Type B pancreatic cell (in vitro differentiated cells): ENCODE data around the gene DUOXA2. TPM values are rescaled to one million over a fixed set of nuclear protein-coding genes. Genes with fewer than 3 reads are reported as not detected.

Experiments used
- DNase-seq: peaks from one replicate; pipeline ENCODE4 v3.0.0; 2021; ENCODE audit warnings: mixed read lengths; ENCODE audit not compliant: unreplicated experiment; ENCODE audit errors: extremely low spot score
- H3K27ac Mint-ChIP-seq: 2 replicates; pipeline ENCODE4 v1.8.0; 2021; ENCODE audit warnings: mild to moderate bottlenecking, mixed read lengths
- H3K27me3 Mint-ChIP-seq: 2 replicates; pipeline ENCODE4 v1.8.0; 2021; ENCODE audit warnings: mixed read lengths
- H3K36me3 Mint-ChIP-seq: 2 replicates; pipeline ENCODE4 v1.8.0; 2021; ENCODE audit warnings: mixed read lengths
- H3K4me1 Mint-ChIP-seq: one replicate; pipeline ENCODE4 v1.8.0; 2021; ENCODE audit warnings: mixed read lengths; ENCODE audit not compliant: unreplicated experiment
- H3K4me3 Mint-ChIP-seq: 2 replicates; pipeline ENCODE4 v1.8.0; 2021; ENCODE audit warnings: mild to moderate bottlenecking, mixed read lengths
- H3K9me3 Mint-ChIP-seq: 2 replicates; pipeline ENCODE4 v1.8.0; 2021; ENCODE audit warnings: mixed read lengths
- total RNA-seq: library from RNA; stranded (reverse); gene quantifications from 2 replicates; pipeline ENCODE4 v1.2.1, GENCODE V29; 2021; ENCODE audit warnings: low replicate concordance
- TF ChIP-seq, protein P1 (sequence below): fragments of 200-600 bp; sonication (generic); conservative IDR thresholded peaks from 2 replicates; pipeline ENCODE4 v1.5.0; 2021; ENCODE audit warnings: antibody characterized with exemption, mild to moderate bottlenecking

DUOXA2 gene
- total RNA-seq, 1 donor from 2014 or later, result 0.17 TPM

DNA sequence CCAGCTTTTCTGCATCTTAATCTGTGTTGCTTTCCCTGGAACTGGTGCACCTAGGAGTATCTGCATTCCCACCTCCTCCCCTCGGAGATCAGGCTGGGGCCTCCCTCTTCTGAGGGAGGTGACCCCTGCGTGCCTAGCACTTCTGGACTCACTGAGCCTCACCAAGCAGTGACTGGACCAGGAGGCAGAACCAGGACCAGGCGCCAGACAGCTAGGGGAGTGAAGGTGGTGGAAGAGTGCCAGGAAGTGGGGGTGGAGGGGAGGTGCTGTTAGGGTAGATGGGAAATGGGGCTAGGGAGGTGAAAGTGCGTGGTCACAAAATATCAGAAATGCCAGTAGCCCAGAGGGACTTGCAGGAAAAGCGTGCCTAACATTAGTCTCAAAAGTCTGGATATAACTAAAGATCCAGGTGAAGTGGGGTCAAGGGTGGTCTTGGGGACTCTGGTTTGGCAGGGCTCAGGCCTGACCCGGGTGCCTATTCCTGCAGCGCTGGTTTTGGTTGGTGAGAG is 1.2 kb downstream of the DUOXA2 start:
- Mint-ChIP-seq H3K4me1 (peaks cover 7% of the 10 kb centered on the region), H3K36me3 (peaks cover 3% of the 10 kb centered on the region), H3K9me3 (peaks cover 6% of the 10 kb centered on the region), H3K27ac (no peak overlapping the region), H3K4me3 (no peak overlapping the region), H3K27me3 (peaks cover 67% of the 10 kb centered on the region)
- no peak for DNase-seq
- TF ChIP-seq, protein P1, sequence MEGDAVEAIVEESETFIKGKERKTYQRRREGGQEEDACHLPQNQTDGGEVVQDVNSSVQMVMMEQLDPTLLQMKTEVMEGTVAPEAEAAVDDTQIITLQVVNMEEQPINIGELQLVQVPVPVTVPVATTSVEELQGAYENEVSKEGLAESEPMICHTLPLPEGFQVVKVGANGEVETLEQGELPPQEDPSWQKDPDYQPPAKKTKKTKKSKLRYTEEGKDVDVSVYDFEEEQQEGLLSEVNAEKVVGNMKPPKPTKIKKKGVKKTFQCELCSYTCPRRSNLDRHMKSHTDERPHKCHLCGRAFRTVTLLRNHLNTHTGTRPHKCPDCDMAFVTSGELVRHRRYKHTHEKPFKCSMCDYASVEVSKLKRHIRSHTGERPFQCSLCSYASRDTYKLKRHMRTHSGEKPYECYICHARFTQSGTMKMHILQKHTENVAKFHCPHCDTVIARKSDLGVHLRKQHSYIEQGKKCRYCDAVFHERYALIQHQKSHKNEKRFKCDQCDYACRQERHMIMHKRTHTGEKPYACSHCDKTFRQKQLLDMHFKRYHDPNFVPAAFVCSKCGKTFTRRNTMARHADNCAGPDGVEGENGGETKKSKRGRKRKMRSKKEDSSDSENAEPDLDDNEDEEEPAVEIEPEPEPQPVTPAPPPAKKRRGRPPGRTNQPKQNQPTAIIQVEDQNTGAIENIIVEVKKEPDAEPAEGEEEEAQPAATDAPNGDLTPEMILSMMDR, result no peak

DNA sequence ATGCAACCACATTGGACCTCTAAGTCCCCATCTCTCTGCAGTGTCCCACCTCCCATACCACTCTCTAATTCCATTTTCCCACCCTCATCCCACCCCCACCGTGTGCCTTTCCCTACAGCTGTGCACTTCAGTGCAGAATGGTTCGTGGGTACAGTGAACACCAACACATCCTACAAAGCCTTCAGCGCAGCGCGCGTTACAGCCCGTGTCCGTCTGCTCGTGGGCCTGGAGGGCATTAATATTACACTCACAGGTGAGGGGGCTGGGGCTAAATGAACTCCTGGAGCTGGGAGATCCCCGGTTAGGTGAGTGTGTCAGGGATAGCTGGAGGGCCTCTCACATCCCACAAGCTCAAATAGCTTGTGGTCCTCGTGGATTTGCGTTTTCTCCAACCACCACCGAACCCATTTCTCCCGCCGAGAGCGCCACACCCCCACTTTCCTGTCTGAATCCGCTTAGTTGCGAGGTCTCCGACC is 1.9 kb downstream of the DUOXA2 start:
- H3K9me3 Mint-ChIP-seq, result peaks cover 6% of the 10 kb centered on the region
- H3K4me1 Mint-ChIP-seq, result peaks cover 7% of the 10 kb centered on the region
- H3K27ac Mint-ChIP-seq, result no peak overlapping the region
- H3K4me3 Mint-ChIP-seq, result no peak overlapping the region
- TF ChIP-seq, protein P1, result no peak
- peaks cover 3% of the 10 kb centered on the region for H3K36me3 Mint-ChIP-seq
- no peak for DNase-seq
- peaks cover 67% of the 10 kb centered on the region for H3K27me3 Mint-ChIP-seq

DNA sequence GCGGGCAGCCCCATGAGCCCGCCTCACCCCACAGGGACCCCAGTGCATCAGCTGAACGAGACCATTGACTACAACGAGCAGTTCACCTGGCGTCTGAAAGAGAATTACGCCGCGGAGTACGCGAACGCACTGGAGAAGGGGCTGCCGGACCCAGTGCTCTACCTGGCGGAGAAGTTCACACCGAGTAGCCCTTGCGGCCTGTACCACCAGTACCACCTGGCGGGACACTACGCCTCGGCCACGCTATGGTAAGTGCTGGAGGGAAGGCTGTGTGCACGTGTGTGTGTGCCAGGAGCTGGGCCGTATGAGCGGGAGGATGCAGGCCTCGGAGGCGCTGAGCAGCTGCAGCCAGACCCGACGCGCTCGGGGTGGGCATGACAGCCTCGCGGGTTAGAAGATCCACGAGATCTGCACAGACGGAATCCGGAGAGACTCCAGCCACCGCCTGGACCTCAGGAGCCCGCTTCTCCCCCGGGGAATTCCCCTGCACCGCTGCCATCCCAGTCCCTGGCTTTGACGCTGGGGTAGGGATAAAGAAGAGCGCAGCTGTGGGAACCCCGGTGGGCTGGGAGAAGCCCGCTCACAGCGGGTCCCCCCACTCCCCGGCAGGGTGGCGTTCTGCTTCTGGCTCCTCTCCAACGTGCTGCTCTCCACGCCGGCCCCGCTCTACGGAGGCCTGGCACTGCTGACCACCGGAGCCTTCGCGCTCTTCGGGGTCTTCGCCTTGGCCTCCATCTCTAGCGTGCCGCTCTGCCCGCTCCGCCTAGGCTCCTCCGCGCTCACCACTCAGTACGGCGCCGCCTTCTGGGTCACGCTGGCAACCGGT is 2.6 kb downstream of the DUOXA2 start:
- H3K9me3 Mint-ChIP-seq, result peaks cover 6% of the 10 kb centered on the region
- H3K4me3 Mint-ChIP-seq, result no peak overlapping the region
- TF ChIP-seq, protein P1, result no peak
- H3K4me1 Mint-ChIP-seq, result peaks cover 8% of the 10 kb centered on the region
- no peak for DNase-seq
- peaks cover 3% of the 10 kb centered on the region for H3K36me3 Mint-ChIP-seq
- no peak overlapping the region for H3K27ac Mint-ChIP-seq
- peaks cover 68% of the 10 kb centered on the region for H3K27me3 Mint-ChIP-seq

DNA sequence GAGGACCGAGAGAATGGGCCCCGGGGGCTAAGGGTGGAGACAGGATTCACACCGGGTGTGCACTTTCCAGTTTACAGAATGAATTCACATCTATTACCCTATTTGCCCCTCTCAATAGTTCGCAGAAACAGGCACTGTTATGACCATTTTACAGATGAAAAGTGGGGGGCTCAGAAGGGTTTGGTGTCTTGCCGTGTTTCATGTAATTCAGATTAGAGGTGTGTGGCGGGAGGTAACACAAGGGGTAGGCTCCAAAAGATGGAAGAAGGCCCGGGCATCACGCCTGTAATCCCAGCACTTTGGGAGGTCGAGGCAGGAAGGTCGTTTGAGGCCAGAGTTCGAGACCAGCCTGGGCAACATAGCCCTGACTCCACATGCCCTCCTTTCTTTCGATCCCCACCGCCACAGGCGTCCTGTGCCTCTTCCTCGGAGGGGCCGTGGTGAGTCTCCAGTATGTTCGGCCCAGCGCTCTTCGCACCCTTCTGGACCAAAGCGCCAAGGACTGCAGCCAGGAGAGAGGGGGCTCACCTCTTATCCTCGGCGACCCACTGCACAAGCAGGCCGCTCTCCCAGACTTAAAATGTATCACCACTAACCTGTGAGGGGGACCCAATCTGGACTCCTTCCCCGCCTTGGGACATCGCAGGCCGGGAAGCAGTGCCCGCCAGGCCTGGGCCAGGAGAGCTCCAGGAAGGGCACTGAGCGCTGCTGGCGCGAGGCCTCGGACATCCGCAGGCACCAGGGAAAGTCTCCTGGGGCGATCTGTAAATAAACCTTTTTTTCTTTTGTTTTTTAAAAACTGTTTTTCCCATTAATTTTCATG is 3.4 kb downstream of the DUOXA2 start:
- Mint-ChIP-seq H3K27ac (peak overlapping the region; percentile 45), H3K4me1 (peaks cover 11% of the 10 kb centered on the region), H3K36me3 (peaks cover 3% of the 10 kb centered on the region), H3K27me3 (peaks cover 60% of the 10 kb centered on the region), H3K9me3 (peaks cover 6% of the 10 kb centered on the region), H3K4me3 (peak overlapping the region; percentile 68)
- TF ChIP-seq, protein P1, result no peak
- no peak for DNase-seq

DNA sequence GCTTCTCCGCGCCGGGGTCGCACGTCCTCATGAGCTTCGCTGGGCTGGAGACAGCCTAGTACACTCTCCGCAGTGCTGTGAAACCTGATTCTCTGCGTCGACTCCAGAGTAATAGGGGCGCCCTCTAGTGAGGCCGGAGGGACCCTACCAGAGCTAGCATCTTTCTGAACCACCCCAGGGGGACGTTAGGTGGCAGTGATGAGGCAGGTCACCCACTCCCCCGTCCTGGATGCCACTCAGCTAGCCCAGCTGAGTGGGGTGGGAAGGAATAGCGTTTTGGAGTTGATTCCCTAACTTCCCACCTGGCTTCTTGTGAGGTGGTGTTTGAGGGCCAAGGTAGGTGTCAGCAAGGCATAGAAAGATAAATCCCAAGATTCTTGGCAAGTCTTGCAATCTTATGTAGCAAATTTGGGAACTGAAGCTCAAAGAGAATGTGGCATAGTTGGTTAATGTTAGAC is 4.0 kb downstream of the DUOXA2 start:
- peak; percentile 87 for DNase-seq
- peaks cover 6% of the 10 kb centered on the region for H3K9me3 Mint-ChIP-seq
- H3K36me3 Mint-ChIP-seq, result peaks cover 3% of the 10 kb centered on the region
- TF ChIP-seq, protein P1, result peak; percentile 98
- peak overlapping the region; percentile 45 for H3K27ac Mint-ChIP-seq
- H3K4me1 Mint-ChIP-seq, result peaks cover 11% of the 10 kb centered on the region
- H3K27me3 Mint-ChIP-seq, result peaks cover 56% of the 10 kb centered on the region
- peak overlapping the region; percentile 68 for H3K4me3 Mint-ChIP-seq
